Measurements from ENCODE around the gene RBFOX2.

GRCh38 chr22:35726398-35726797 lies 302.2 kb downstream of the RBFOX2 start:
- TF ChIP-seq GTF2F1 (IDR thresholded peaks at IDR 0.05; ENCODE audit: borderline replicate concordance, low read depth, low read length) (no peak), TEAD4 (IDR thresholded peaks at IDR 0.05; ENCODE audit: low read depth, low read length) (no peak), YY1 (IDR thresholded peaks at IDR 0.05; ENCODE audit: low read depth, low read length) (no peak), CTCF (IDR thresholded peaks at IDR 0.05; ENCODE audit: control extremely low read depth in 1 of 3, insufficient read depth in 1 of 3, low read depth in 1 of 3, low read length in 3 of 3) (no peak), SUZ12 (IDR thresholded peaks at IDR 0.05; ENCODE audit: low read length) (no peak), EZH2 (IDR thresholded peaks at IDR 0.05; ENCODE audit: low read depth, low read length, severe bottlenecking) (no peak), MAX (IDR thresholded peaks at IDR 0.05) (no peak), CBX5 (IDR thresholded peaks at IDR 0.05; ENCODE audit: low read depth, low read length) (no peak), ZNF274 (IDR thresholded peaks at IDR 0.05; ENCODE audit: borderline replicate concordance, extremely low read depth, low read length) (no peak), RAD21 (IDR thresholded peaks at IDR 0.05 in 1 of 2, conservative IDR thresholded peaks at IDR 0.05 in 1 of 2; ENCODE audit: low read depth in 2 of 2, low read length in 2 of 2) (no peak)

All from H1 (cell line).